ENCODE measurements around the gene TTF1. TPM values are rescaled to one million over a fixed set of nuclear protein-coding genes. Genes with fewer than 3 reads are reported as not detected.

Gene TTF1
- total RNA-seq, 4 donors from 2014 or later, result 10.4 to 19.2 (median 13.3) TPM

- TF ChIP-seq, protein P1, sequence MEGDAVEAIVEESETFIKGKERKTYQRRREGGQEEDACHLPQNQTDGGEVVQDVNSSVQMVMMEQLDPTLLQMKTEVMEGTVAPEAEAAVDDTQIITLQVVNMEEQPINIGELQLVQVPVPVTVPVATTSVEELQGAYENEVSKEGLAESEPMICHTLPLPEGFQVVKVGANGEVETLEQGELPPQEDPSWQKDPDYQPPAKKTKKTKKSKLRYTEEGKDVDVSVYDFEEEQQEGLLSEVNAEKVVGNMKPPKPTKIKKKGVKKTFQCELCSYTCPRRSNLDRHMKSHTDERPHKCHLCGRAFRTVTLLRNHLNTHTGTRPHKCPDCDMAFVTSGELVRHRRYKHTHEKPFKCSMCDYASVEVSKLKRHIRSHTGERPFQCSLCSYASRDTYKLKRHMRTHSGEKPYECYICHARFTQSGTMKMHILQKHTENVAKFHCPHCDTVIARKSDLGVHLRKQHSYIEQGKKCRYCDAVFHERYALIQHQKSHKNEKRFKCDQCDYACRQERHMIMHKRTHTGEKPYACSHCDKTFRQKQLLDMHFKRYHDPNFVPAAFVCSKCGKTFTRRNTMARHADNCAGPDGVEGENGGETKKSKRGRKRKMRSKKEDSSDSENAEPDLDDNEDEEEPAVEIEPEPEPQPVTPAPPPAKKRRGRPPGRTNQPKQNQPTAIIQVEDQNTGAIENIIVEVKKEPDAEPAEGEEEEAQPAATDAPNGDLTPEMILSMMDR (IDR thresholded peaks at IDR 0.05; ENCODE audit: low read depth), result no peak
Observed at GRCh38 chr9:132365986-132366385, 40.7 kb downstream of the TTF1 start.

DNA sequence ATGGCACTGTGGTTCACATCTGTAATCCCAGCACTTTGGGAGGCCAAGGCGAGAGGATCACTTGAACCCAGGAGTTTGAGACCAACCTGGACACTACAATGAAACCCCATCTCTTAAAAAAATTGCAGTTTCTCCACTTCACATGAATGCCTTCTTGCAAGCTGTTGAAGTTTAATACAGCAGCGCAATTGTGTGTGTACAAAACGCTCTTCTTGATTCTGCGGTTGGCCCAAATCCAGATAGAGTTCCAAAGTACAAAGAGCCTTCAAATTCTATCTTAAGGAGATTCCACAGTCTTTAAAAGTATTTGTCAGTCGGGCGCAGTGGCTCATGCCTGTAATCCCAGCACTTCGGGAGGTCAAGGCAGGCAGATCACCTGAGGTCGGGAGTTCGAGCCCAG is 42.6 kb downstream of the TTF1 start:
- TF ChIP-seq, protein P1 (IDR thresholded peaks at IDR 0.05; ENCODE audit: low read depth), result no peak

DNA sequence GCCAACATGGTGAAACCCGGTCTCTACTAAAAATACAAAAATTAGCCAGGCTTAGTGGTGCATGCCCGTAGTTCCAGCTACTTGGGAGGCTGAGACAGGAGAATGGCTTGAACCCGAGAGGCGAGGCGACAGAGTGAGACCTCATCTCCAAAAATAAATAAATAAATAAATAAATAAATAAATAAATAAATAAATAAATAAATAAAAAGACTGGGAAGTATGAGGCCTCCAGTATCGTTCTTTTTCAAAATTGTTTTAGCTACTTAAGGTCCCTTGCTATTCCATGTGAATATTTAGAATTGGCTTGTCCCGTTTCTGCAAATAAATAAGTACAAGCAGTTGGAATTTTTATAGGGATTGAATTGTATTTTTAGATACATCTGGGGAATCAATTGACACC is 48.9 kb downstream of the TTF1 start:
- TF ChIP-seq, protein P1 (IDR thresholded peaks at IDR 0.05; ENCODE audit: low read depth), result no peak

GRCh38 chr9:132356324-132356924 is 50.2 kb downstream of the TTF1 start:
- TF ChIP-seq, protein P1 (IDR thresholded peaks at IDR 0.05; ENCODE audit: low read depth), result no peak

GRCh38 chr9:132354637-132355355 is 51.8 kb downstream of the TTF1 start, which contains the start of gene SETX:
TSS of gene SETX (minus strand) at chr9:132354986. CDS start at chr9:132349428, 5,558 bp downstream.
- TF ChIP-seq, protein P1 (IDR thresholded peaks at IDR 0.05; ENCODE audit: low read depth), result no peak

DNA sequence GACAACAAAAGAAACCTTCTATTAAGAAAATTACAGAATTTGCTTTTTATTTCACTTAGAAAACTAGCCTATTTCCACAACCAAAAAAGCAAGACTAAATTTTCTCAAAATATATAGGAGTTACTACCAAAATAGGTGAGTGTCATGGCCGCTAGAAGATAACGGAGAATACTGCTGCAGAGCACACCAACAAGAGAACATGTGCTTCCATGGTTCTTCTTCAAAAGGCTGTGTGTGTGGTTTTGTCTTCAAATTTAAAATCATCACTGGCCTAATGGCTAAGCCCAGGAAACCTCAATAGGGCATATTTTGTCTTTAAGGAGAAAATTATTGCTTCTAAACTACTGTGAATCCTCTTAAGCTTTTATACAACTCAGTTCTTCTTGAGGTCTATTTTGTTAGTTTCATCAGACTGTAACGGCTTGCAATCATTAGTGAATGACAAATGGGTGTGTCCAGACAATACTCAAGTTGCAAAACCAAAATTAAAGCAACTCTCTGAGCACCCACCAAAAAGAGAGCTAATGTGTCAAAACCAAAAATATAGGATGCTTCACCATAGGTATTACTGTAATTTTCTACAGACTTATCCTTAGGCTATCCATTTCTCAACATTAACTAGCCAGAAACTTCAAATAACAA is 55.1 kb downstream of the TTF1 start:
- TF ChIP-seq, protein P1 (IDR thresholded peaks at IDR 0.05; ENCODE audit: low read depth), result no peak

GRCh38 chr9:132350861-132351315 is 55.8 kb downstream of the TTF1 start:
- TF ChIP-seq, protein P1 (IDR thresholded peaks at IDR 0.05; ENCODE audit: low read depth), result no peak
